DOHH2 (cell line): ENCODE results near the gene MAN2A1.

ENCODE experiments used
- H3F3A ChIP-seq: fragments of 200-600 bp; sonication (generic), shearing (Covaris generic); 2 replicates; pipeline ENCODE4 v1.6.0; 2016; ENCODE audit warnings: antibody characterized with exemption, mild to moderate bottlenecking; ENCODE audit not compliant: control insufficient read depth, insufficient read depth
- H3K27ac ChIP-seq: fragments of 200-600 bp; sonication (generic); 2 replicates; pipeline ENCODE4 v1.5.1; 2014; ENCODE audit warnings: low read depth, mild to moderate bottlenecking, low read length, moderate library complexity
- H3K27me3 ChIP-seq: fragments of 200-600 bp; sonication (generic); 2 replicates; pipeline ENCODE4 v1.6.1; 2014; ENCODE audit warnings: mild to moderate bottlenecking, low read length, mixed read lengths; ENCODE audit not compliant: control insufficient read depth
- H3K36me3 ChIP-seq: fragments of 200-600 bp; sonication (generic); 2 replicates; pipeline ENCODE4 v1.6.1; 2014; ENCODE audit warnings: mild to moderate bottlenecking, low read length, moderate library complexity, mixed read lengths; ENCODE audit not compliant: control insufficient read depth
- H3K4me1 ChIP-seq: fragments of 200-600 bp; sonication (generic); 2 replicates; pipeline ENCODE4 v1.6.1; 2014; ENCODE audit warnings: mild to moderate bottlenecking, low read length, mixed read lengths; ENCODE audit not compliant: control insufficient read depth
- H3K4me2 ChIP-seq: fragments of 200-600 bp; sonication (generic); 2 replicates; pipeline ENCODE4 v1.6.0; 2014; ENCODE audit warnings: mild to moderate bottlenecking, low read length, moderate library complexity
- H3K4me3 ChIP-seq: fragments of 200-600 bp; sonication (generic); 2 replicates; pipeline ENCODE4 v1.5.1; 2014; ENCODE audit warnings: mild to moderate bottlenecking, low read length, mixed read lengths
- H3K79me2 ChIP-seq: fragments of 200-600 bp; sonication (generic); 2 replicates; pipeline ENCODE4 v1.6.1; 2014; ENCODE audit warnings: mild to moderate bottlenecking, low read length, mixed read lengths; ENCODE audit not compliant: control insufficient read depth
- H3K9me2 ChIP-seq: fragments of 200-600 bp; sonication (generic); replicated peaks from 2 replicates; pipeline ENCODE4 v1.6.1; 2014; ENCODE audit warnings: mild to moderate bottlenecking, low read length, mixed read lengths; ENCODE audit not compliant: control insufficient read depth
- H3K9me3 ChIP-seq: fragments of 200-600 bp; sonication (generic); 2 replicates; pipeline ENCODE4 v1.6.1; 2014; ENCODE audit warnings: antibody characterized with exemption, low read length, mixed read lengths; ENCODE audit not compliant: control insufficient read depth, insufficient read depth
- H4K20me1 ChIP-seq: fragments of 200-600 bp; sonication (generic); 2 replicates; pipeline ENCODE4 v1.6.0; 2014; ENCODE audit warnings: low read depth, mild to moderate bottlenecking, antibody characterized with exemption, low read length, moderate library complexity; ENCODE audit not compliant: control insufficient read depth, insufficient read depth
- CTCF ChIP-seq: fragments of 200-600 bp; sonication (generic); IDR thresholded peaks from one replicate; pipeline ENCODE4 v1.5.1; 2014; ENCODE audit warnings: antibody characterized with exemption, mild to moderate bottlenecking, low read depth, low read length; ENCODE audit not compliant: poor library complexity, severe bottlenecking
- EZH2phosphoT487 ChIP-seq: fragments of 200-600 bp; sonication (generic); IDR thresholded peaks from 2 replicates; pipeline ENCODE4 v1.6.1; 2017; ENCODE audit warnings: borderline replicate concordance, mild to moderate bottlenecking, antibody characterized with exemption, low read length, moderate library complexity, mixed read lengths

MAN2A1 gene

DNA sequence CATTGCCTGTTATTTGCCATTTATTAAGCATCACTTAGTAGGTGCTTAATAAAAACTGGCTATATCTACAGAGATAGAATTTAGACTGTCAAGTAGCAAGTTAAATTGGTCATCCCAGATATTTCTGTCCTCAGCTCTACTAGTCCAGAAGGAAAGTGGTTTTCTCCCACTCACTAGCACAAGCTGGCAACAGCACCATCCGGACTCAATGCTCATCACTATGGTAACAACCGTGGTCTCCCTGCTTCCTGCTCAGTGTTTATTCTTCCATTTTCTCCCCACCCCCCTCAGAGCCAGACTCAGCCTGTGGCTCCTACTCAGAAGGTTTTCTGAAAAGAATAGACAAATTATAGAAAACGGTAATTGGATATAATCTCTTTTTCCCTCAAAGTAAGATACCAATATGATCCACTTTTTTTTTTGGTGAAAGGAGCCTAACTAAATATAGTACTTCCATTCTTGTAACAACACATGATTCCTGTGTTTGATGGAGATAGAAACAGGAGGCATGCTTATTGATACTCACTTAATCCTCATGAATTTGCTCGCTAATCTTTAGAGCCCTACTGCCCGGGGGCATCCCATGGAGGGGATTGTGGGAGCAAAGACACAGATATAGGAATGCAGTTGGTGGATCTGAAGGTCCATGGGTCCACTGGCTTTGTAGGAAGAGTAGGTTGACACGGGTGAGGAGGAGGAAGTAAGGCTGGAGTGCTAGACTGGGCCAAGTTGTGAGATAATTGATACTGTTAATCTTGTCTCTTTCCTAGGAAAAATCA lies 191.4 kb downstream of the MAN2A1 start:
- no peaks in the 10 kb centered on the region for H3K4me1 ChIP-seq
- H3K9me2 ChIP-seq, result no peaks in the 10 kb centered on the region
- TF ChIP-seq CTCF (no peak), EZH2phosphoT487 (no peak)
- no peaks in the 10 kb centered on the region for H3K79me2 ChIP-seq
- no peak overlapping the region for H3K4me3 ChIP-seq
- H3F3A ChIP-seq, result no peaks in the 10 kb centered on the region
- no peak overlapping the region for H3K27ac ChIP-seq
- H3K9me3 ChIP-seq, result no peaks in the 10 kb centered on the region; the same call in 1 of the 2 replicates
- no peaks in the 10 kb centered on the region for H3K36me3 ChIP-seq
- no peaks in the 10 kb centered on the region for H4K20me1 ChIP-seq
- no peak overlapping the region for H3K4me2 ChIP-seq
- H3K27me3 ChIP-seq, result no peaks in the 10 kb centered on the region

GRCh38 chr5:109882546-109882945 lies 192.8 kb downstream of the MAN2A1 start:
- Histone ChIP-seq H3F3A (no peaks in the 10 kb centered on the region), H3K4me1 (no peaks in the 10 kb centered on the region), H3K4me2 (no peak overlapping the region), H3K4me3 (no peak overlapping the region), H3K36me3 (no peaks in the 10 kb centered on the region), H3K9me3 (no peaks in the 10 kb centered on the region; the same call in 1 of the 2 replicates), H3K27me3 (no peaks in the 10 kb centered on the region), H3K27ac (no peak overlapping the region), H3K9me2 (no peaks in the 10 kb centered on the region), H3K79me2 (no peaks in the 10 kb centered on the region), H4K20me1 (no peaks in the 10 kb centered on the region)
- TF ChIP-seq CTCF (no peak), EZH2phosphoT487 (no peak)

- no peak for TF ChIP-seq EZH2phosphoT487
- TF ChIP-seq CTCF, result no peak
- H3K4me2 ChIP-seq, result no peak overlapping the region
- H3K9me2 ChIP-seq, result no peaks in the 10 kb centered on the region
- no peaks in the 10 kb centered on the region; the same call in 1 of the 2 replicates for H3K9me3 ChIP-seq
- no peaks in the 10 kb centered on the region for H3K36me3 ChIP-seq
- H3K27ac ChIP-seq, result no peak overlapping the region
- no peaks in the 10 kb centered on the region for H3K27me3 ChIP-seq
- no peaks in the 10 kb centered on the region for H3K79me2 ChIP-seq
- no peaks in the 10 kb centered on the region for H3K4me1 ChIP-seq
- no peaks in the 10 kb centered on the region for H4K20me1 ChIP-seq
- no peak overlapping the region for H3K4me3 ChIP-seq
- H3F3A ChIP-seq, result no peaks in the 10 kb centered on the region
These were observed 194.9 kb downstream of the MAN2A1 start for GRCh38 chr5:109884676-109885075.
